Measurements from ENCODE around the gene DPY19L2. TPM values are rescaled to one million over a fixed set of nuclear protein-coding genes. Genes with fewer than 3 reads are reported as not detected.
"Not testable (repeated sequence)": the region's sequence is repeated elsewhere in the genome, so short reads cannot be mapped to it uniquely, and the experiment has no call there.

DPY19L2 gene
- total RNA-seq, 1 donor from 2014 or later, result under 0.01 TPM

DNA sequence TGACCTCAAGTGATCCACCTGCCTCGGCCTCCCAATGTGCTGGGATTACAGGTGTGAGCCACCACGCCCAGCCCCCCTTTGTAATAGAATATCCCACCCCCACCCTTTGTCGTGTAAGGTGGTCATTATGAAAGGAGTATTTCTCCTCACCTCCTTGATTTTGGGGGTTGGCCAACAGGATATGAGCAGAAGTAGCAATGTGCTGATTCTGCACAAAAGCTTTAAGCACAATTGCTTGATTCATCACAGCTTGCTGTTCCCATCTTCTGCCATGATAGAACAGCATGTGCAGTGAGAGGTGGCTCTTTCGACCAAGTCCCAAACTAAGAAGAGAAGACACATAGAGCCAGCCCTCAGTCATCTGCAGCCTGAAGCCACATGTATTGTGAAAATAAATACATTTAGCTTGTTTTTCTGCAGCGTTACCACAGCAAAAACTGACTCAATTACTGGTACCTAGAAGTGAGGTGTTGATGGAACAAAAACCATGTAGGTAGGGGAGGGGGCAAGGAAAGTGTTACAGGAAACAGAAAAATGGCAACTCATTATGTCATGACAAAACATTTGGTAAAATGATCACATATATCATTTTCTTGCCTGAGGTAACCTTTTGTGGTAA, 122.9 kb downstream of the DPY19L2 start:
- not testable (repeated sequence) for H3K4me3 ChIP-seq (ENCODE audit: low read depth, low read length); H3K36me3 ChIP-seq (ENCODE audit: control insufficient read depth, insufficient read depth, low read length); DNase-seq (ENCODE audit: low read depth); H3K27me3 ChIP-seq (ENCODE audit: control insufficient read depth, insufficient read depth, low read length); FAIRE-seq

DNA sequence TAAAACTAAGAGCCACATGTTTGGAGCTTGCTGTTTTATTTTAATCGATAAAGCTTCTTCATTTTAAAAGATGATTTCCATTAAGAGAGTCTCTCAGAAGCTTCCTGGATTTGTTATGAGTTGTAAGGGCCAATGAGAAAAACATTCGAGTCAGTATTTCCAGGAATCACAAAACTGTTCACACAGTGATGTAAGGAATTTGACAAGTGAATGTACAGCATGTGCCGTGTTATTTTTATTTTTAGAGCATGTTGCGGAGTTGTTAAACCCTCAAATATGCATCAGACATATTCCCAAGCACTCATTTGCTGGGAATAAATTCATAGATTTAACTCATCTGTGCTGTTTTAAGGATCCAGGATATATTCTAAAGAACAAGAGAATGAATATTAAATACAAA, 129.6 kb downstream of the DPY19L2 start:
- H3K27me3 ChIP-seq (ENCODE audit: control insufficient read depth, insufficient read depth, low read length); FAIRE-seq; H3K4me3 ChIP-seq (ENCODE audit: low read depth, low read length); H3K36me3 ChIP-seq (ENCODE audit: control insufficient read depth, insufficient read depth, low read length); DNase-seq (ENCODE audit: low read depth): not testable (repeated sequence)

DNA sequence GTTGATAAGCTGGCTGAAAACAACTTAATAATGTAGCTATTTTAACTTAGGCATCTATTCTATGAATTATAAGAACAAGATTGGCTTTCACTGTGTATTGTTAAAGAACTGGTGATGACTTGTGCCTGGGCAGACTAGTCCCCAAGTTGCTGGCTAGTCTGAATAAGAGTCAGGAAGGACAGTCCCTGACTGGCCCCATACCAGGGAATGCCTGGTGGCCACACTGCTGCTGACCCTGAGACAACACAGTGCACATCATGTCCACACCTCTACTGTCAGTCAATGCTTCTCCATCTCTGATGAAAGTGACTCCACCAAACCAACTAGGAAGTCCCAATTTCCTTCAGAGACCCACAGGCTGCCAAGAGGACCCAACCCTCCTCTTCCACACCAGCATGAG, 130.5 kb downstream of the DPY19L2 start:
- not testable (repeated sequence) for H3K4me3 ChIP-seq (ENCODE audit: low read depth, low read length); H3K27me3 ChIP-seq (ENCODE audit: control insufficient read depth, insufficient read depth, low read length); DNase-seq (ENCODE audit: low read depth); H3K36me3 ChIP-seq (ENCODE audit: control insufficient read depth, insufficient read depth, low read length)
- peak; percentile 96 for FAIRE-seq

DNA sequence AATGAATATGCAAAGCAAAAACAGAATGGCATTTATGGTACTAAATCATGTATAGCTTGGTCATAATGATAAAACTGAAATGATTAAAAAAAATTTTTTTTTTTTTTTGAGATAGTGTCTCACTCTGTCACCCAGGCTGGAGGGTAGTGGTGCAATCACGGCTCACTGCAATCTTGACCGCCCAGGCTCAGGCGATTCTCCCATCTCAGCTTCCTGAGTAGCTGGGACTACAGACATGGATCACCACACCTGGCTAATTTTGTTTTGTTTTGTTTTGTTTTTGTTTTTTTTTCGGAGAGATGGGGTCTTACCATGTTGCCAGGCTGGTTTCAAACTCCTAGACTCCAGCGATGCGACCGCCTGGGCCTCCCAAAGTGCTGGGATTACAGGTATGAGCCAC, 138.7 kb downstream of the DPY19L2 start:
- DNase-seq (ENCODE audit: low read depth); FAIRE-seq; H3K36me3 ChIP-seq (ENCODE audit: control insufficient read depth, insufficient read depth, low read length); H3K4me3 ChIP-seq (ENCODE audit: low read depth, low read length); H3K27me3 ChIP-seq (ENCODE audit: control insufficient read depth, insufficient read depth, low read length): not testable (repeated sequence)

DNA sequence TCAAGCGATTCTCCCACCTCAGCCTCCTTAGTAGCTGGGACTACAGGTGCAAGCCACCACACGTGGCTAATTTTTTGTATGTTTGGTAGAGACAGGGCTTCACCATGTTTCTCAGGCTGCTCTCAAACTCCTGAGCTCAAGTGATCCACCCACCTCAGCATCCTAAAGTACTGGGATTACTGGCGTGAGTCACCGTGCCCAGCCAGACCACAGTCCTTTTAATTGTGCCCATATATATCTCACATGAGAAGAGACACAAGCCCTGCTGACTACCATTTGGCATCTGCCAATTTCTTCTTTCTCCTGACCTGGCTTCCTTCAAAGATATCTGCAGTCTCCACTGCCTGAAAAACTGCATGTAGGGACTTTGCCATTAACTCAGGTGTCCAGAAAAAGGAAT, 142.5 kb downstream of the DPY19L2 start:
- H3K36me3 ChIP-seq (ENCODE audit: control insufficient read depth, insufficient read depth, low read length), result no peaks in the 10 kb centered on the region
- no peak for DNase-seq (ENCODE audit: low read depth)
- no peak for FAIRE-seq
- no peaks in the 10 kb centered on the region for H3K27me3 ChIP-seq (ENCODE audit: control insufficient read depth, insufficient read depth, low read length)
- H3K4me3 ChIP-seq (ENCODE audit: low read depth, low read length), result no peak overlapping the region
- TF ChIP-seq, protein P1, sequence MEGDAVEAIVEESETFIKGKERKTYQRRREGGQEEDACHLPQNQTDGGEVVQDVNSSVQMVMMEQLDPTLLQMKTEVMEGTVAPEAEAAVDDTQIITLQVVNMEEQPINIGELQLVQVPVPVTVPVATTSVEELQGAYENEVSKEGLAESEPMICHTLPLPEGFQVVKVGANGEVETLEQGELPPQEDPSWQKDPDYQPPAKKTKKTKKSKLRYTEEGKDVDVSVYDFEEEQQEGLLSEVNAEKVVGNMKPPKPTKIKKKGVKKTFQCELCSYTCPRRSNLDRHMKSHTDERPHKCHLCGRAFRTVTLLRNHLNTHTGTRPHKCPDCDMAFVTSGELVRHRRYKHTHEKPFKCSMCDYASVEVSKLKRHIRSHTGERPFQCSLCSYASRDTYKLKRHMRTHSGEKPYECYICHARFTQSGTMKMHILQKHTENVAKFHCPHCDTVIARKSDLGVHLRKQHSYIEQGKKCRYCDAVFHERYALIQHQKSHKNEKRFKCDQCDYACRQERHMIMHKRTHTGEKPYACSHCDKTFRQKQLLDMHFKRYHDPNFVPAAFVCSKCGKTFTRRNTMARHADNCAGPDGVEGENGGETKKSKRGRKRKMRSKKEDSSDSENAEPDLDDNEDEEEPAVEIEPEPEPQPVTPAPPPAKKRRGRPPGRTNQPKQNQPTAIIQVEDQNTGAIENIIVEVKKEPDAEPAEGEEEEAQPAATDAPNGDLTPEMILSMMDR (IDR thresholded peaks at IDR 0.05; ENCODE audit: insufficient read depth, low read length, severe bottlenecking), result no peak

DNA sequence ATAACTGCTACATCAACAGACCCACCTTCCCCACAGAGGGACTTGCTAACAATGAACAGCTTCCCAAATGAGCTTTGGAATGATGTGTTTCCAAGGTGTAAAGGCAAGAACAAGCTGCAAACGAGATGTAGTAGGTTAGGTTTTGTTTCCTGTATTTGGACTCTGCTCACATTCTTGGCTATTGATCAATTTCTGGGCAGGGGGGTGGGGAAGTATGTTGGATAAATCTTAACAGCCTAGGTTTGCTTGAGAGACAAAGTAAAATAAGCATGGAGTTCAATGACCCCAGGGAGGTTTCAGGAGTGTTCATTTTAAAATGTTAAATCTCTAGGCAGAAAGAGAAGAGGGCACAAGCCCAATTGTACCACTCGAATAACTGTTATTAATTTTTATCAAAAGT, 146.6 kb downstream of the DPY19L2 start:
- DNase-seq (ENCODE audit: low read depth) (no peak), FAIRE-seq (no peak)
- Histone ChIP-seq H3K4me3 (ENCODE audit: low read depth, low read length) (no peak overlapping the region), H3K36me3 (ENCODE audit: control insufficient read depth, insufficient read depth, low read length) (no peaks in the 10 kb centered on the region), H3K27me3 (ENCODE audit: control insufficient read depth, insufficient read depth, low read length) (no peaks in the 10 kb centered on the region)
- TF ChIP-seq, protein P1 (IDR thresholded peaks at IDR 0.05; ENCODE audit: insufficient read depth, low read length, severe bottlenecking), result no peak

Other genes starting within 250 kb of the DPY19L2 start
- 11.4 and 18.7 TPM in 2 replicates for gene RXYLT1, start 111.4 kb upstream of the DPY19L2 start, total RNA-seq
- 4.5 and 6.1 TPM in 2 replicates for gene SRGAP1, start 176.2 kb upstream of the DPY19L2 start, total RNA-seq

Measured in bronchial epithelial cell (primary cell).